ENCODE data around the gene DCAF10. TPM values are rescaled to one million over a fixed set of nuclear protein-coding genes. Genes with fewer than 3 reads are reported as not detected.

The DCAF10 gene
- total RNA-seq, 1 experiment from 2014 or later = 11.8 TPM

DNA sequence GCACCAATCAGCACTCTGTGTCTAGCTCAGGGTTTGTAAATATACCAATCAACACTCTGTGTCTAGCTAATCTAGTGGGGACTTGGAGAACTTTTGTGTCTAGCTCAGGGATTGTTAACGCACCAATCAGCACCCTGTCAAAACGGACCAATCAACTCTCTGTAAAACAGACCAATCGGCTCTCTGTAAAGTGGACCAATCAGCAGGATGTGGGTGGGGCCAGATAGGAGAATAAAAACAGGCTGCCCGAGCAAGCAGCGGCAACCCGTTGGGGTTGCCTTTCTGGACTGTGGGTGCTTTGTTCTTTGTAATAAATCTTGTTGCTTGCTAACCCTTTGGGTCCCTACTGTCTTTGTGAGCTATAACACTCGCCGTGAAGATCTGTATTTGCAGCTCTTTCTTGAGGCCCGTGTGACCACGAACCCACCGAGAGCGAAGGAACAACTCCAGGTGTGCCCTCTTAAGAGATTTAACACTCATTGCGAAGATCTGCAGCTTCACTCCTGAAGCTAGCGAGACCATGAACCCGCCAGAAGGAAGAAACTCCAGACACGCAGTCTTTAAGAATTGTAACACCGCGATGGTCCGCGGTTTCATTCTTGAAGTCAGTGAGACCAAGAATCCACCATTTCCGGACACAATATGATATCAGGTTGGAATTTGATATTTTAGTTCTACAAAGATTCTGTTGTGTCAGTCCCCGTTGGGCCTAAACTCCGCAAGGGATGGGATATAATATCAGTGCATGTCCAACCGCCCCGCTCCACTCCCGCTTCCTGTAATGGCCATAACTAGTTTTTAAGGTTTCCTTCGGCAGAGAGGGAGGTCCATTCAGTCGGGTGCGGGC lies 47.7 kb upstream of the DCAF10 start:
- no peaks in the 10 kb centered on the region for H3K9me2 ChIP-seq (replicated peaks; ENCODE audit: low read length)
- no peaks in the 10 kb centered on the region for H4K20me1 ChIP-seq (ENCODE audit: low read length)
- ATAC-seq (no peak), DNase-seq (no peak)
- BruUV-seq (replicated peaks) = no TSS peak
- ChIA-PET CTCF (no interaction called here), POLR2A (ENCODE audit: unreplicated experiment) (no interaction called here)
- H3K9ac ChIP-seq (ENCODE audit: low read length) = peak overlapping the region; percentile 85
- TF ChIP-seq CTCF (conservative IDR thresholded peaks at IDR 0.05; ENCODE audit: low read depth, low read length) (no peak), EZH2 (IDR thresholded peaks at IDR 0.05; ENCODE audit: low read length, unreplicated experiment) (no peak), EZH2phosphoT487 (IDR thresholded peaks at IDR 0.05; ENCODE audit: borderline replicate concordance, low read length) (no peak)
- no peaks in the 10 kb centered on the region for H3F3A ChIP-seq (ENCODE audit: low read length, unreplicated experiment)
- no peak overlapping the region for H3K27ac ChIP-seq (ENCODE audit: low read length)
- no peaks in the 10 kb centered on the region for H3K27me3 ChIP-seq (ENCODE audit: low read length)
- peak overlapping the region; percentile 85 for H3K4me3 ChIP-seq (ENCODE audit: low read length)
- 0 out of 2 replicates have a peak, but pooled peaks cover 4% of the 10 kb centered on the region for H3K79me2 ChIP-seq (ENCODE audit: low read length)
- H3K36me3 ChIP-seq (ENCODE audit: low read depth, low read length) = no peaks in the 10 kb centered on the region
- intact Hi-C loops (cut with micrococcal nuclease) = no loop called here
- peak overlapping the region; percentile 91 for H3K4me2 ChIP-seq (ENCODE audit: low read length)
- 0 out of 2 replicates have a peak, but pooled peaks cover 6% of the 10 kb centered on the region for H3K4me1 ChIP-seq (ENCODE audit: insufficient read depth, low read length)
- no peaks in the 10 kb centered on the region for H3K9me3 ChIP-seq (ENCODE audit: low read length)
- H2AFZ ChIP-seq (ENCODE audit: low read length) = peak overlapping the region; percentile 91

- Histone ChIP-seq H3K9ac (ENCODE audit: low read length) (peak within 1 kb of the TSS; percentile 85), H3K27me3 (ENCODE audit: low read length) (no peaks in the 10 kb centered on the region), H3K4me1 (ENCODE audit: insufficient read depth, low read length) (0 out of 2 replicates have a peak, but pooled peaks cover 5% of the 10 kb centered on the region), H3K79me2 (ENCODE audit: low read length) (0 out of 2 replicates have a peak, but pooled peaks cover 4% of the 10 kb centered on the region), H2AFZ (ENCODE audit: low read length) (peak within 1 kb of the TSS; percentile 91), H3K4me3 (ENCODE audit: low read length) (peak within 1 kb of the TSS; percentile 85), H3F3A (ENCODE audit: low read length, unreplicated experiment) (no peaks in the 10 kb centered on the region), H3K4me2 (ENCODE audit: low read length) (peak within 1 kb of the TSS; percentile 91), H4K20me1 (ENCODE audit: low read length) (no peaks in the 10 kb centered on the region), H3K36me3 (ENCODE audit: low read depth, low read length) (no peaks in the 10 kb centered on the region), H3K9me2 (replicated peaks; ENCODE audit: low read length) (no peaks in the 10 kb centered on the region), H3K9me3 (ENCODE audit: low read length) (no peaks in the 10 kb centered on the region), H3K27ac (ENCODE audit: low read length) (0 out of 2 replicates have a peak within 1 kb of the TSS, but pooled peaks have one; percentile 32)
- no peak for TF ChIP-seq CTCF (conservative IDR thresholded peaks at IDR 0.05; ENCODE audit: low read depth, low read length)
- no peak for TF ChIP-seq EZH2phosphoT487 (IDR thresholded peaks at IDR 0.05; ENCODE audit: borderline replicate concordance, low read length)
- TF ChIP-seq EZH2 (IDR thresholded peaks at IDR 0.05; ENCODE audit: low read length, unreplicated experiment) = no peak
- ATAC-seq = peak; percentile 92
- peak; percentile 61 for DNase-seq
- TSS peak; percentile 86 for BruUV-seq (replicated peaks)
- ChIA-PET POLR2A (ENCODE audit: unreplicated experiment) (no interaction called here), CTCF (no interaction called here)
- intact Hi-C loops (cut with micrococcal nuclease) = no loop called here
Measured at GRCh38 chr9:37753489-37754190, 47.0 kb upstream of the DCAF10 start, which contains the start of gene TRMT10B. Gene TRMT10B, plus strand, starts transcription at chr9:37753805. Its CDS starts 8,127 bp downstream, at chr9:37761932.
